Renal cortical epithelial cell (primary cell): ENCODE results near the gene ALOX5. TPM values are rescaled to one million over a fixed set of nuclear protein-coding genes. Genes with fewer than 3 reads are reported as not detected.

Experiments
- DNase-seq: peaks from one replicate; pipeline ENCODE4 v3.0.0-alpha.2; 2011; ENCODE audit warnings: low read depth
- total RNA-seq: library from RNA; depleted of rRNA; stranded (reverse); fragments of >200 nt; gene quantifications from 2 replicates; pipeline ENCODE4 v1.2.3, GENCODE V29; 2014

Gene ALOX5
- total RNA-seq, 1 donor from 2014 or later: 32.4 TPM

- DNase-seq: no peak
Observed at GRCh38 chr10:45443101-45444009, 69.3 kb downstream of the ALOX5 start.

DNA sequence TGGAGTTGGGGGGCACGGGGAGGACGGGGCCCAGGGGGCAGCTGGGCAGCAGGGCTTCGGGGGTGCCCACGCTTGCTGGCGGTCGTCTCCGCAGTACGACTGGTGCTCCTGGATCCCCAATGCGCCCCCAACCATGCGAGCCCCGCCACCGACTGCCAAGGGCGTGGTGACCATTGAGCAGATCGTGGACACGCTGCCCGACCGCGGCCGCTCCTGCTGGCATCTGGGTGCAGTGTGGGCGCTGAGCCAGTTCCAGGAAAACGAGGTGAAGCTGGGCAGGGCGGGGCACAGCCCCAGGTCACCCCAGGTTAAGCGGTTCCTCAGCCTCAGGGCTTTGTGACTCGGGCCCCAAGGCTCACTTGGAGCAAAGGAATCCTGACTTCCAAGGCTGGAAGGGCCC lies 70.0 kb downstream of the ALOX5 start:
- no peak for DNase-seq

DNA sequence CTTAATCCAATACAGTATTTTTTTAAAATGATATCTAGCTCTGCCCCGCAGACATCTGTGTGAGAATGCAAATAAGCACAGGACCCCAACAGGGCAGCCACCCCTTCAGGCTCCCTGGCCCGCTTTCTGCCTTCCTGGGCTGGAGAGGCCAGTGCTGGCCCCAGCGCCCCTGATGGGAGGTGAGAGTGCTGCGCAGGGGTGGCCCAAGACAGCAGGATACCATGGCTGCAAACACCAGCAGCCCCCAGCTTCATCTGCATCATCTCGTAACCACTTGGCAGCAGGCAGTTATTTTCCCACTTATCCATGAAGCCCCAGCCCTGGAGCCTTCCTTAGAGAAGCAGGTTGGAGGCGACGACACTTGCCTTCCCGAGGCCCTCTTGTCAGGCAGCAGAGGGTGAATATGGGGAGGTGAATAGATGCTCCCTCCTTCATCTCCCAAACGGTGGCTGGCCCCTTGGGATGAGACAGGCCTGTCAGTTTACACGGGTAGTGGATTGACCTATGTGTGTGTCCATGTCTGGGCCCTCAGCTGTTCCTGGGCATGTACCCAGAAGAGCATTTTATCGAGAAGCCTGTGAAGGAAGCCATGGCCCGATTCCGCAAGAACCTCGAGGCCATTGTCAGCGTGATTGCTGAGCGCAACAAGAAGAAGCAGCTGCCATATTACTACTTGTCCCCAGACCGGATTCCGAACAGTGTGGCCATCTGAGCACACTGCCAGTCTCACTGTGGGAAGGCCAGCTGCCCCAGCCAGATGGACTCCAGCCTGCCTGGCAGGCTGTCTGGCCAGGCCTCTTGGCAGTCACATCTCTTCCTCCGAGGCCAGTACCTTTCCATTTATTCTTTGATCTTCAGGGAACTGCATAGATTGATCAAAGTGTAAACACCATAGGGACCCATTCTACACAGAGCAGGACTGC lies 71.2 kb downstream of the ALOX5 start:
- DNase-seq: no peak

DNA sequence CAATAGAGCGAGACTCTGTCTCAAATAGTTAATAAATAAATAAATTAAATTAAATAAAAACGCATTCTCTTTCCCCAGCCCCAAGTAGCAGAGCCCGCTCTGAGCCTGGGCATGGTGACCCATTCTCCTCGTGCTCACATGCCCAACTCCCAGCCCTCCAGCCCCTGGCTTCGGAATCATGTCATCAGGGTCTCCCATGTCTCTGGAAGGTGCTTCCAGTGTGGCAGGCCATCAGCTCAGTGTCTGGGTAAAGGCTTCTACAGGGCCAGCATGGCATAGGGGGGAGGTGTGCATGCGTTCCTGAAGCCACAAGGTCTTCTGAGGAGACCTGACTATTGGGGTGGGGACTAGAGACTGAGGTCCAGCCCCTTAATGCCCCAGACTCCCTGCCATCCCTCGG lies 72.8 kb downstream of the ALOX5 start:
- no peak for DNase-seq

- no peak for DNase-seq
Observed at GRCh38 chr10:45447416-45447815, 73.4 kb downstream of the ALOX5 start.

- no peak for DNase-seq
Observed at GRCh38 chr10:45450866-45451265, 76.8 kb downstream of the ALOX5 start.

DNA sequence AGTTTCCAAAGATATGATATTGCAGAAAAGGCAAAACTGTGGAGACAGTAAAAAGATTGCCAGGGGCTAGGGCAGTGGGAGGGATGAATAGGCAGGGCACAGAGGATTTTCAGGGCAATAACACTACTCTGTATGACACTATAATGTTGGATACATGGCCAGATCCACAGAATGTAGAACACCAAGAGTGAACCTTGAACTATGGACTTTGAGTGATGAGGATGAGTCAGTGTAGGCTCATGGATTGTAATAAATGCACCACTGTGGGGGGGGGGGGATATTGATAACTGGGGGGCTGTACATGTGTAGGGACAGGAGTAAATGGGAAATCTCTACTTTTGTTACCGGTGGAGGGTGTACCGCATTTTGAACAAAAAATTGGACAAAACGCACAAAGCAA lies 77.4 kb downstream of the ALOX5 start:
- DNase-seq: no peak

- no peak for DNase-seq
Observed at GRCh38 chr10:45452268-45452667, 78.3 kb downstream of the ALOX5 start.

GRCh38 chr10:45452743-45453452 lies 78.9 kb downstream of the ALOX5 start:
- no peak for DNase-seq

DNA sequence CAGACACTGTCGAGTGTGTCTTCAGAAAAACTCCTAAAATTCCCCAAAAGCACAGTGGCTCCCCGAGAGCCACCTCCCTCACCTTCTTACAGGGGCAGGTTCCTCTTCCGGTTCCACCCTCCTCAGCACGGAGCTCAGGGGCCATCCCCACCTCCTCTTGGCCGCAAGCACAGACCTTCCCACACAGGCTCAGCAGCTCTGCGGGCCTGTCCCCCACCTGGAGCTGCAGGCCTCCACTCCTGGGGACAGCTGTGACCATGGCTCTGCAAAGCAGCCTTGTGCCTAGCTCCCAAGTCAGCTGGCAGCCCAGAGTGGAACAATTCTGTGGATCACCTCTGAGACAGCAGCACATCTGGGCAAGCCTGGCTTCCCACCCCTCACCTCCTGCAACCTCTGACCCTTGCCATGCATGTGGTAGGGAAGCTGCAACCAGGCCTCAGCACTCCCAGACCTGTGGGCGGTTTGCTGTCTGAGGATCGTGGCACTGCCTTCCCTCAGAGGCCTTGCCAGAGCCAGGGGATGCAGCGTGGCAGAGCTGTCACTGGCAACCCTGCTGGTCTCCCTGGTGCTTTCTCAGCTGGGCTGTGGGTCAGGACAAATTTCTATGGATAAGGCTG lies 79.7 kb downstream of the ALOX5 start:
- DNase-seq: no peak

DNA sequence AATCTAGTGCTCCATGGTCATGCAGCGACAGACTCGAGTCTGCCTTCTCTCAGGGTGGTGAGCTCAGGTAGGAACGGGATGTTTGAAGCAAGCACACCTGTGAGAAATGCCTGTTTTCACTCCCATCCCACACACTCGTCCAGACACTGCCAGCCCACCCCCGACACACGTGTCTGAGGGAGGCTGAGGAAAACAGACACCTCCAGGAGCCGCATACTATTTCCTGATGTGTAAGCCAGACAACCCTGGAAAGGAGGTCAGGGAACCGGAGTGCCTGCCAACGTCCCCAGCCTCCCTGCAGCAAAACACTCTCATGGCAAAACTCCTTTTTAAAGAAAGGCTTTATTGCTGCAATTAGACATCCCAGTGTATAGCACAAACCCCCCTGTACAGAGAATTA lies 80.2 kb downstream of the ALOX5 start:
- DNase-seq: no peak

DNA sequence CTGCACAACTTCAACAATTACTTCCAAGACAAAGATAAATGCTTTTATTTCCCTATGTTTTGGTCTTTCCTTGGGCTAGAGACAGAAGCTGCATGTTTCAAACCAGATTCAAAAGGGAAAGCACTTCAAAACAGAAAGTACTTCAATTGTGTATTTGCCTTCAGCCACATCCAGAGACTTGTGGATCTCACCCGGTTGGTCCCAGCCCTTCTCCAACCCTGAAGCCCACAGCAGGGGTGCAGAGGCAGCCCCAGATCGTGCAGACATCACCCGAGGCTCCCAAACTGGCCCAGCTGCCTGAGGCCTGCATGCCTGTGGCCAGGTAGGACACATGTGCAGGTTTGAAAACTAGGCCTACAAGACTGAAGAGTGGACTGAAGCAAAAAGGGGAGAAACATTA lies 80.8 kb downstream of the ALOX5 start:
- DNase-seq: no peak

GRCh38 chr10:45456233-45456632 lies 82.2 kb downstream of the ALOX5 start:
- no peak for DNase-seq

DNA sequence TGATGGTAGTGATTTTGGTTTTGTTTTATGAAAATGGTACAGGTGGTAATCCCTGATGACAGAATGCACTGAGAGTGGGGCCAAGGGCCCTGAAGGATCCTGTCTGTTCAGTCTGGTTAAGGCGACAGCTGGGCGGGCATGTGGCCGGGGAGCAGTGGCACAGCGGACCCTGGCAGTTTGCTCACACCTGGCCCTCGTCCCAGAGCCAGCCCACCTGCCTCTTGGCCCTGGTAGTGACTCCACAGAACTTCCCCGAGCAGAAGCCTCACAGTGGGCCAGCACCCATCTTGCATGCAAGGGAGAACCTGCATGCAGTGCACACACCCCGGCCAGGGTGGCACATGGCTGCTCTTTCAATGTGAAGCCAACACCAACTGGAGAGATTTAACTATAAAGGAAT lies 82.8 kb downstream of the ALOX5 start:
- DNase-seq: no peak

DNA sequence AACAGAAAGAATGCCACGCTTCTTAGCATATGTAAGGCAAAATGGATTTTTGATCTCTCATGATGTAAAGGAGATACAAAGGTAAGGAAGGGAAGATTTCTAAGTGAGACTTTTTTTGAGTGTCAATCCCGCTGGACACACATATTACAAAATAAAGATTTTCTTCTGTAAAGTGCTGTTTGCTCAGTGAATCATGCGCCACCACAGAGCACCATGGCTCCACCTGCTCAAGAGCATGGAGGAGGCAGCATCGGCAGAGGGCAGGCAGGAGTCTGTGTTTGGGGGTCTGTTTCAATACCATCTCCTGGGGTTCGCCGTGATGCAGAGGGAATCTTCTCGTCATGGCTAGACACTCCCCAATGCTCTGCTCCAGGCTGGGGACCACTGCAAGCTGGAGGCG lies 83.5 kb downstream of the ALOX5 start:
- DNase-seq: no peak

GRCh38 chr10:45460235-45460878 lies 86.3 kb downstream of the ALOX5 start:
- no peak for DNase-seq

- no peak for DNase-seq
Observed at GRCh38 chr10:45461034-45461433, 87.0 kb downstream of the ALOX5 start.

- no peak for DNase-seq
Observed at GRCh38 chr10:45463244-45464116, 89.5 kb downstream of the ALOX5 start.

- DNase-seq: peak; percentile 44
Observed at GRCh38 chr10:45464958-45465567, 91.0 kb downstream of the ALOX5 start.

DNA sequence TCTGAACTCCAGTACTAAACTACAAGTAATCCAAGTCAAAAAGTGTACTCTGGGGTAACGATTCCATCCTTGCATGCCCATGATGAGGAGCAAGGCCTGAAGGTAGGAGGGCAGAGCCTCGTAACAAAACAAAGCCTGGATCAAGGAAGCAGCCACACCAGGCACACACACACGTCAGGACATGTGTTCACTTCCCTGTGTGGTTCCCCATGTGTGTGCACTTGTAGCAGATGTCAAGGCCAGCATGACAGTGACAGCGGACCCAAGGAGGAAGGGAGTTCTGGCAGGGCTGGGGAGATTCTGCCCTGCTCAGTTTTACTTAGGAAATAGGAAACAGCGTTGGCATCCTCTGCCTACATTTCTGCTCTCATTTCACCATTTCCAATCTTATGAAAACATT lies 92.8 kb downstream of the ALOX5 start:
- DNase-seq: no peak
